NCI-H2107 treated with DMSO at 0.1 percent for 48 hours (cell line): Measurements from ENCODE around the gene TCAP.
A peak's percentile ranks its signal among the peaks of the same experiment; 100 is the strongest.

ENCODE experiments used
- DNase-seq: peaks from one replicate; lab custom pipeline; 2025; ENCODE audit not compliant: unreplicated experiment; lab: John Stamatoyannopoulos, UW

TCAP gene

DNA sequence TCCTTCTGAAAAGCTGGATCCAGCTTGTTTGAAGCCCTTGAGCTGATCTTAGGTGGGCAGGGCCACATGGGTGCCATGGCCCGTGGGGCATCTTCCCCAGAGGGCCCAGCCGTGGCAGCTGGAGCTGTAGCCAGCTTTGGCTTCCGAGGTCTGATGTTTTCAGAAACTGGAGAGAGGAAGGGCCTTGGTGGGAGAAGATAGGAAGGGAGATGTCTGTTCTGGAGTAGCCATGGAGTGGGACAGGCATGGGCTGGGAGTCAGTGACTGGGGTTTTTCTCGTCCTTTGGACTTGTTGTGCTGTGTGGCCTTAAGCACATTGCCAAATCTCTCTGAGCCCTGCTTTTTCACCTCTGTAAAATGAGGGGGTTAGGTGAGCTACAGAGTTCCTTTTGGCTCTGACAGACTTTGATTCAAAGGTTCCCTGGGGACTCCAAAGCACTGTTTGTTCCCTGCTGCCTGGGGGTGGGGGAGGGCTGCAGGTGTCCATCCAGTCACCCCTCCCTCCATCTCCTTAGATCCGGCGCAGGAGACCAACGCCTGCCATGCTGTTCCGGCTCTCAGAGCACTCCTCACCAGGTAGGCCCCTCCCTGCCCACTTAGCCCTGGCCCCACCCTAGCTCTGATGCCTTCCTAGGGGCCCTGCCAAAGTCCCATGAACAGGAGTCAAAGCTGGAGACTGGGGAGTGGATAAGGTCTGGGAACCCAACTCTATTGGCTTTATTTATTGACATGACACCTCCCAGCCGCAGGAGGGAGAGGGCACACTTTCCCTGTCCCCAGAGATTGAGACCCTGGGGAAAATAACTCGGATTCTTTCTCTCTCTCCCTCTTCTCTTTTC lies 36.3 kb upstream of the TCAP start:
- peak; percentile 82 for DNase-seq

DNA sequence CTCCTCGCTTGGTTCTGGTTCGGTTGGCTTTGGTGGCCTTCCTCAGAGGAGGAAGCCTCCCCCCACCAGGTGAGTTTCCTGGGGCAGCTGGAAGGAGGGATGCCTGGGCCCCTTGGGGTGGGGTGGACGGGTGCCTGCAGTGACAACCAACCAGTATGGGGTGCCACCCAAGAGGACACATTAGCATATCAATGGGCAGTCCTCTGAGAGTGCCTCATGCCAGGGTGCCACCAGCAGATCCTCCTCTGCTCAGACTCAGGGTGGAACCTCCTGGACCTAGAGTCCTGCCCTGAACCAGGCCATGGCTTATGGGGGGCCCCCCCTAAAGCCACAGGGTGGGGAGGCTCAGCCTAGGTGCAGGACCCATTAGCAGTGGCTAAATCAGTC lies 35.7 kb upstream of the TCAP start:
- DNase-seq: peak; percentile 74

DNA sequence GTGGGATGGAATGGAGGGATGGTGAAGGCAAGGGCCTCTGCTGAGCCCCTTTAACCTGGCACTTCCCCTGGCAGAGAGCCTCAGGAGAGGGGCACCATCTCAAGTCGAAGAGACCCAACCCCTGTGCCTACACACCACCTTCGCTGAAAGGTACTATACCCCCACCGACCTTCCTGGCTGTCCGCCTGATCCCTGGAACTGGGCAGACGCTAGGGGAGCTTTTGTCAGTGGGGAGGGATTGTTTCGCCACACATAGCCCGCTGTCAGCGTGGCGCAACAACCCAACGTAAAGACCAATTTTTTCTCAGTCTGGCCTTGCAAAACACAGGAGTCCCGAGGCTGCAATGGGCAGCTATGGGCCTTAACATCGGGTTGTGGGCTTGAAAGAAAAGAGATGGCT lies 35.3 kb upstream of the TCAP start:
- DNase-seq: no peak

DNA sequence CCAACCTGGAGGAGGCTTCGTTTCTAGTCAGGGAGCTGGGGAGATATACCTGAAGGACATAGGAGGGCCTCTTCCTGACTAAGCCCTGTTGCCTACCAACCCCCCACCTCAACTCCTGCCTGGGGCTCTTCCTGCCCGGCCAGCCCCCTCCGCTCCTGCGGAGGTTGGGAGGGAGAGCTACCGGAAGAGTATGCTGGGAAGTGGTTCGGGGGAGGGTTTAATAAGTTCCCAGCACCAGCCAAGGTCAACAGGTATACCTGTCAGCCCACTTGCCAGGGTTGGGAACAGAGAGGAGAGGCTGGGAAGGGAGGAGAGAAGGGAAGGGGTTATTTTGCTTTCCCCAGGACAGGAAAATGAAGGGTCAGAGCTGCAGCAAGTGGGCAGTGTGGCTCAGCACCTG lies 33.7 kb upstream of the TCAP start:
- no peak for DNase-seq

DNA sequence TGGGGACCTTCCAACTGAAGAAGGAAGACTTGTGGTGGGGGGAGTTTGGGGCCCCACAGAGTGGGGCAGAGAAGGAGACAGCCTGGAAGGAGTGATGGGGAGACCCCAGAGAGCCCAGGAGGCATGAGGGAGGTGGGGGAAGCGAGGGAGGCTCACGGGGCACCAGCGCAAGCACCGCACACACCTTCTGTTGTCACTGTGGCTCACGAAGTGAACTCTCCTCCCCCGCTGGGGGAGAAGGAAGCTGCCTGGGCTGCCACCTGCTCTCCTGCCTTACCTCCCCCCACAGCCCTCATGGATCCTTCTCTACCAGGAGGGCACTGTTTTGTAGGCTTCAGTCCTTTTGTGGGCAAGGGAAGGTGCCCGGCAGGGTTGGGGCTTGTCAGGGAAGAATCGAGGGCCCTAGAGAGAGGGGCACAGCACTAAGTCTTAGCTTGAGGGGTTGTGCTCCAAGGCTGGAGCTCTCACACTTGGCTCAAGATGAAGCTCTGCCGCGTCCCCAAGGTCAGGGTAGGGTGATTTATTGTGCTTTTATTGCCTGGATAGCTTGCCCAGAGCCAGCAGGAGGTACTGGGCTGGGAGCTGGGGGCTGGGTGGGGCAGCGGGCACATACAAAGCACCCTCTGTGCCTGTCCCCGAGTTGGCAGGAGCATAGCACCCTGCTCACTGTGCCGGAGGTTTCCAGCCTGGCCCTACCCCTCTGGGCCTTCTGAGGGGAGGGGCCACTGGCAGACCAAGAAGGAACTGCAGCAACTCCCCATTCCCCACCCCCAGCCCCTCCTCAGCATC lies 32.8 kb upstream of the TCAP start:
- peak; percentile 53 for DNase-seq

DNA sequence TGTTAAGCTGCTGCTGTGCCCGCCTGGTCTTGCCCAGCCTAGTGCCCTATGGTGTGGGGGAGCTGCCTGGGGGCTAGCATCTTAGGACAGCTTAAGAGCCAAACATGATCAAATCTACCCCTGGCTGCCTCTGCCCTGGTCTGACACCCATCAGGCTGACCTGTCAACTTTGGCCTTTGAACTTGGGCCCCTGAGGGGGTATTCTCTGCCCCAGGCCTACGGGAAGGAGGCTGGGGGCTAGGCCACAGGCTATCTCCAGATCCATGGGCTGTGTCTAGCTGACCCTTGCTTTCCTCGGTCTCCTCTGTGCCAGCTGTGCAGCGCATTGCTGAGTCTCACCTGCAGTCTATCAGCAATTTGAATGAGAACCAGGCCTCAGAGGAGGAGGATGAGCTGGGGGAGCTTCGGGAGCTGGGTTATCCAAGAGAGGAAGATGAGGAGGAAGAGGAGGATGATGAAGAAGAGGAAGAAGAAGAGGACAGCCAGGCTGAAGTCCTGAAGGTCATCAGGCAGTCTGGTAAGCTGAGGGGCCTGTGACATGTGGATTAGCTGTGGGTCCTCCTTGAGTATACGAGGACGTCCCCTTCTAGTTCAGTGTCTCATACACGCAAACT lies 31.5 kb upstream of the TCAP start:
- no peak for DNase-seq

DNA sequence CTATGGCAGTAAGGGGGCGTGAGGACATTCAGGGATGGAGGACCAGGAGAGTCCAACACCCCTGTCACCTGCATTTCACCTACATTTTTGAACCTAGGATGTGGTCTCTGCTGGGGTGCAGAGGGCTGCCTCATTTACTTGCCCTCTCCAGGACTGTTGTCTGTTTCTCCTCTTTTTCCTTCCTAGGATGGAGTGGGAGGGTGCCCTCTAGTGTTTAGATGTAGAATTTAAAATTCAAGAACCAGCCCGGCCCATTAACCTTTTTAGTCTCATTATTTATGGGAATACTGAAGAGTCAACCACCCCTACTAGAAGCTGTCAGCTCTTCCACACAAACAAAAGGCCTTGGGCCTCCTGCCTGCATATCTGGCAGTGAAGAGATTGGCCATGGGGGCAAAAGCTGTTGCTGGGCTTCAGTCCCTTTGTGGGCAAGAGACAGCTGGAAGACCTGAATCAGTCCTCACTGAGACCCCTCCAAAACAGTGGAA lies 30.7 kb upstream of the TCAP start:
- peak; percentile 26 for DNase-seq

DNA sequence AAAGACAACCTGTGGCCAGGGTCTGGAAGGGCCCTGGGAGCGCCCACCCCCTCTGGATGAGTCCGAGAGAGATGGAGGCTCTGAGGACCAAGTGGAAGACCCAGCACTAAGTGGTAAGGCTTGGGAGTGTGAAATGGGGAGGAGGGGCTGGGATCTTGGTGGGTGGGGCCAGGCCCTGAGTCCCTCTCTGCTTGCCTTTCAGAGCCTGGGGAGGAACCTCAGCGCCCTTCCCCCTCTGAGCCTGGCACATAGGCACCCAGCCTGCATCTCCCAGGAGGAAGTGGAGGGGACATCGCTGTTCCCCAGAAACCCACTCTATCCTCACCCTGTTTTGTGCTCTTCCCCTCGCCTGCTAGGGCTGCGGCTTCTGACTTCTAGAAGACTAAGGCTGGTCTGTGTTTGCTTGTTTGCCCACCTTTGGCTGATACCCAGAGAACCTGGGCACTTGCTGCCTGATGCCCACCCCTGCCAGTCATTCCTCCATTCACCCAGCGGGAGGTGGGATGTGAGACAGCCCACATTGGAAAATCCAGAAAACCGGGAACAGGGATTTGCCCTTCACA lies 29.5 kb upstream of the TCAP start:
- DNase-seq: no peak

DNA sequence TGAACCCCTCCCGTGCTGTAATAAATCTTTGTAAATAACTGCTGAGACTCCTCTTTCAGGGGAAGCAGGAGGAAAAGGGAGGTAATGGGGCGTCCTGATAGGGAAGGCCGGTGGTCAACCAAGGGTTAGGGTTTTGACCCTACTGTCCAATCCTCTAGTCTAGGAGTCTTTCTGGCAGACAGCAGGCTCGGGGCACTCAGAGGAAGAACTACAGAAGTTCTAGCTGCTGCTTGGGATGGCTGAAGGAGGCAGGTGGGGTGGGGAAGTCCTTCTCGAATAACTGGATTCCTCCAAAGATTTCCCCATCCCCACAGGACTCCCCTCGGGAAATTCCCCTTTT lies 28.6 kb upstream of the TCAP start:
- DNase-seq: no peak

DNA sequence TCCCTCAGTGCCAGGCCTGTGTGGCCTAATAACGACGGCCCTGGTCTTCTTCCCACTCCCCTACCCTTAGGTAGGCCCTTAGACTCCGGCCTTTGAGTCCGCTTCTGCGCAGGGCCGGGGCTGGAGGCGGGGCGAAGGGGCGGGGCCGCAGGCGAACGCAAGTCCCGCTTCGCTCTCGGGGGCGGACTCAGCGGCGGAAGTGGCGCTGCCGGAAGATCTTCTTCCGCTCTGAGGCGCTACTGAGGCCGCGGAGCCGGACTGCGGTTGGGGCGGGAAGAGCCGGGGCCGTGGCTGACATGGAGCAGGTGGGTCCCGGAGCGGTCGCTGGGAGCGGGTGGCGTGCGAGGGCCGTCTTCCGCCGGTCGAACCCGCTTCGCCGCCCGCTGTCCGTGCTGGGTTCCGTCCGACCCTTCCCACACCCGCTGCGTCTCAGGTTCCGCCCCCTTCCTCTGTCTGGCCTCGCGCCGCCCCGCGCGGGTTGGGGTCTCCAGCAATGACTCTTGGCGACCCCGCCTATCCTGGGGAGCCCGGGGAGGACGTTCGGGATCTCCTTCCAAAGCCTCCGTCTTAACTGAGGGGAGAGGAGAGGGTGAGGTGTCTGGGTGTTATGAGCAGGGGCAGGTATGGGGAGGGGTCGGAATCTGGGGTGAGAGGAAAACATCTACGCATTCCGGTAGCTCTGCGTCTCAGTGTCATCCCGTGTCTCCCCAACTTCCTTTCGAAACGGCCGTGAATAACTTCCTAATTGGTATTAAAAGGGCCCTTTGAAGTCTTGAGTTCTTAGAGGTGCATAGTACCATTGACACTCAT lies 28.0 kb upstream of the TCAP start, which contains the start of gene STARD3:
STARD3 (plus strand) TSS at position 218 of the 810 bp plus-strand sequence. CDS start 16,388 bp downstream, outside the sequence.
- DNase-seq: peak; percentile 21

DNA sequence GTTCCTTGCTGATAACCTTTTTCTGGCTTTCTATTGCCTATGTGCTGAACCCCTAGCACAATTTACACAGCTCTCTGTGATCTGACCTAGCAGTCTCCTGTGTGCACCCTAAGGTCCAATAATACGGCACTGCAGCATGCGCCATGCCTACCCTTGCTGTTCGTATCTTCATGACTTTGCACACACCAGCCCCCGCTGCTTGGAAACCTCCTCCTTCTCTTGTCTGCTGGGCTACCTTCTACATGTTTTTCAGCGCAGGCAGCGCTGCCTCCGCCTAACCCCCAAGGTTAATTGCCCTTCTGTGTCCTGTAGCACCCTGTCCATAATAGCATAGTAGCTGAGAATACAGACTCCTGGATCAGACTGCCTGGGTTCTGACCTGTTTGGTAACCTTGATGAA lies 26.8 kb upstream of the TCAP start:
- no peak for DNase-seq

DNA sequence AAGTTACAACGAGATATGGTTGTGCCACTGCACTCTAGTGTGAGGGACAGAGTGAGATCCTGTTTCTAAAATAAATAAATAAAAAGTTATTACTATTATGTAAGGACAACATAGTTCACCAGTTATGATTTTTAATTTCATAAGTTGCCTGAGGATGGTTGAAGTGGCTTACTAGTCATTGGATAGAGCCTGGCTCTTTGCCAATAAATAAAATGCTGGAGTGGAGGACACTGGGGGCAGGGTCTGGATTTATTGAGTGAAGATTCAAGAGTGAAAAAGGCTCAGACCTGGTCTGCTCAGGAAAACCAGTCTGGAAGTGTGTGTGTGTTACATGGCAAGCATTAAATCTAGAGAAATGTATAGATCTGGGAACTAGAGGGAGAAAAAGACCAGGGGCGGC lies 26.1 kb upstream of the TCAP start:
- DNase-seq: no peak

DNA sequence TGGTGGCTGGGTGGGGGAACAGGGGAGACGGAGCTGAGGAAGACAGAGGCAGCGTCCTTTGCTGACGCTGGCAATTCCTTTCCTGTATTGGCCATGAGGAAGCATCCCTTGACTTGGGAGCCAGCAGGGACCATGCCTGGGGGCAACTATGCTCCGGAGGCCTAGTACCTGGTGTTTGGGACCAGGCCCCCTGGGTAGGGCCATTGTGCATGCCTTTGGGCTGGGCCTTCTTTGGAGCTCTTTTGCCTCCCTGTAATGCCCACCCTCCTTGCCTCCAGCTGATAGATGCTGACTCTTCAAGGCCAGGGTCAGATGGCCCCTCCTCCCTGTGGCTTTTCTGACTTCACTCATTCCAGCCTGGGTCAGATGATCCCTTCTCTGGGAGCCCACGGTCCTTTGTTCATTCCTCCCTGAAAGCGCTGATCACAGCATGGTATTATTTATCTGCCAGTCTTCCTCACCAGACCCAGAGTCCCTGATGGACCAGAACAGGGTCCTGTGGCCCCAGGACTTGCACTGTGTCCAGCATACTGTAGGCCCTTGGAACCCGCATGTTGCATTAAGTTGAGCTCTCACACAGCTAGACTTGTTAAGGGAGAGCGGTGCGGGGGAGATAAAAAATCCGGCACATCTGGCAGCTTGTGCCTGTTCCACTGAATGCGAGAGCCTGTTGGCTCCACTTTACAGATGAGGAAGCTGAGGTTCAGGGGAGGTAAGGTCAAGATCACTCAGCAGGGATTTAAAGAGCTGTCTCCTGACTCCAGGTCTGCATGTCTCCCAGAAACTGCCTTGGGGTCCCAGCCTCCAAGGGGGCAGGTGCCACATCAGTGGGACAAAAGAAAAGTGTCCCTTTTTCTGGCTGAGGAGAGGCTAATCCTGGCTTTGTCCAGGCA lies 25.3 kb upstream of the TCAP start:
- DNase-seq: no peak

DNA sequence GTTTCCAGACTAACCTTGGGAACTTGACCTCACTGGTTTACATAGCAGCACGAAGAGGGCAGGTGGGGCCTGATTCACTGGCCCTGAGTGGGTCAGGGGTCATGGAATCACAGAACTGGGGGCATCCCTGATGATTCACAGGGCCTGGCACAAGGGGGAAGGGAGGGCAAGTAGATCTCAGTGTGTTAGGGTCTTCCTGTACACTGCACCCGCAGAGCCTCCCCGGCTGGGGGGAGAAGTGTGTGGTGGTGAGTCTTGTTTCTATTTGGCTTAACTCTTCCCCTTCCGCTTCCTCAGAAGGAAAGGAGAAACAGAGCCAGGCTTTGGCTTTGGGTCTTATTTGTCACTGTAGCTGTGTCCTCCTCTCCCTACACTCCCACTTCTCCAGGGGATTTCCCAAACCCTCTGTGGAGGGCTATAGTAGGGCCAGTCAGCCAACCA lies 24.5 kb upstream of the TCAP start:
- DNase-seq: no peak

DNA sequence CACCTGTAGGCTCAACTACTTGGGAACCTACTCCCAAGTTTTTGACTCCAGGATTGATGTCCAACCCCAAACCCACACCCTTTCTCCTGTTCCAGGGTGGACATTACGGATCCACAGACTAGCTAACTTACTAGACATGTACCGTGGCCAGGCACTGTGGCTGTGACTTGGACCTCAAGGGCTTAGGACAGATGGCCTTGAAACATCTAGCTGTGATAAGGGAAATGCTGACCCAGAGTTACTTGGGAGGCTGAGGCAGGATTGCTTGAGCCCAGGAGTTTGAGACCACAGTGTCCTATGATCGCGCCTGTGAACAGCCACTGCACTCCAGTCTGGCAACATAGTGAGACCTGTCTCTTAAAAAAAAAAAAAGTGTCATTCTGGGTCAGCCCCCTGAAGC lies 24.1 kb upstream of the TCAP start:
- no peak for DNase-seq

DNA sequence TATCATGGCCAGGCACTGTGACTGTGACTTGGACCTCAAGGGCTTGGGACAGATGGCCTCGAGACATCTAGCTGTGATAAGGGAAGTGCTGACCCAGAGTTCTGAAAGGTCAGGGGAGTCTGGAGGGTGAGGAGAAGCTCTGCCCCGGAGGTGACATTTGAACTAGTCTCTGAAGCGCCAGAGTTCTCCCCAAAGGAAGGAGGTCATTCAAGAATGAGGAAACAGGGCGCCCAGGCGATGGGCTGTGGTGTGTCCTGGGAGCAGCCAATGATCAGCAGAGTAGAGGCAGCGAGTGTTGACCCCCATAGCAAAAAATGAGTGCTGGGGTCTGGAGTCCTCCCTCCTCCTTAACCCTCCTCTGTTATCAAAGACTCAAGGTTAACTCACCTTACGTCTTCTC lies 23.3 kb upstream of the TCAP start:
- no peak for DNase-seq

DNA sequence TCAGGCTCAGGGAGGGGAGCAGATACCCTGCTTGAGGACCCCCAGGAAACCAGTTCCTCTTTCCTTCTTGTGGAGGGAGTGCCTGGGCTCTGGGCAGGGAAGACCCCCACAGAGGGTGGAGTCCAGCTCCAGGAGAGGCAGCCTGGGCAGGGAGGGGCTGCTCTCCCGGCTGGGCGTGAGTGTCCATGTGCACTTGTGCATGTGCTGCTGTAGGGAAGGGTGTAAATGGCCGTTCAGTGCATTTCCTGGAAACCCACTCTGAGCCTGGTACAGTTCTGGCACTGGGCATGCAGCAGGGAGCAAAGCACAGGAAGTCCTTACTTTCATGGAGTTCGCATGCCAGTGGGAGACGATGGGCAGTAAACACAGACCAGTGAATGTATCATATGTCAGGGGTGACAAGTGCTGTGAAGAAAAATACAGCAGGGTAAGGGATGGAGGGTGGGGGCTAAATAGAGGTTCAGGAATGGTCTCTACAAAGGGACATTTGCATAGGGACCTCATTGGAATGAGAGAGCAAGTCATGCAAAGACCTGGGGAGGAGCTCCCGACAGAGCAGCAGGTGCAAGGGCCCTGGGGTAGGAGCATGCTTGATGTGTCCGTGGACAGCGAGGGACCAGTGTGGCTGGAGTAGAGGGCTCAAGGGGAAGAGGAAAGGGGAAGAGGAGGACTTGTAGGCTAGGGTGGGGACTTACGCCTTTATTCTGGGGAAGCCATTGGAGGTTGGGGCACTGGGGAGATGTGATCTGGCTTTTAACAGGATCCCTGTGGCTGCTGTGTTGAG lies 22.7 kb upstream of the TCAP start:
- no peak for DNase-seq

DNA sequence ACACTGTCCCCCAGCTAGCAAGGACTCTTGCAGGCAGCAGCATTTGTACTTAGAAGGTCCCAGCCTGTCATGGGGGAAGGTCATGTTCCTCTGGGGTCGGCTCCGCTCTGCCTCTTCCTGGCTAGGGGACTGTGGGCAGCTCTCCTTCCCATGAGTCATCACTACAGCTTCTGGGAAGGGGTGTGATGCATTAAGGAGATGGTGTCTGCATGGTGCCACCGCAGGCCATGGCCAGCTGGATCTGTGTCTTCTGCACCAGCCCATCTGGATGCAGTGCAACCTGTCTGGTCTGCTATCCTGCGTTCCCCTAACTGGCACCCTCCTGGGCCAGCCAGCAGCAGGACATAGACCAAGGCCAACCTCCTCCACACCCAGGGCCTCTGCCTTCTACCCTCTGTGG lies 21.9 kb upstream of the TCAP start:
- no peak for DNase-seq

DNA sequence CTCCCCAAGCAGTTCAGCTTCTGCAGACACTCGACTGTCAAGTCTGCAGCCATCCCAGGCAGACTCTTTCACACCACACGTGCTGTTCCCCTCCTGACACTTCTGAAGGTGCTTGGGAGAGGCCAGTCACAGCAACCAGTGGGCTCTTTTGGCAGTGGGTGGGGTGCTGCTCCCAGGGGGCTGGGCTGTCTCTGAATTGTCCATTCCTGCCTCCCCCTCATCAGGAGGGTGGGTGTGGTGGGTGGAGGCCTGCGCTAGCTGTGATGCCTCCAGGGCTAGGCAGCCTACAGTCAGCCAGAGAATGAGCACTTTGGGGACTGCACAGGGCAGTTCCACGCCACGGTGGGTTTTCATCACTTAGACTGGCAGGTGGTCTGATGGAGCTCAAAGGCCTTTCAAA lies 17.9 kb upstream of the TCAP start:
- DNase-seq: no peak
